Measurements from ENCODE around the gene PRCD. TPM values are rescaled to one million over a fixed set of nuclear protein-coding genes. Genes with fewer than 3 reads are reported as not detected.

Gene PRCD
- polyA plus RNA-seq, 1 donor from 2014 or later, result 22.5 TPM

DNA sequence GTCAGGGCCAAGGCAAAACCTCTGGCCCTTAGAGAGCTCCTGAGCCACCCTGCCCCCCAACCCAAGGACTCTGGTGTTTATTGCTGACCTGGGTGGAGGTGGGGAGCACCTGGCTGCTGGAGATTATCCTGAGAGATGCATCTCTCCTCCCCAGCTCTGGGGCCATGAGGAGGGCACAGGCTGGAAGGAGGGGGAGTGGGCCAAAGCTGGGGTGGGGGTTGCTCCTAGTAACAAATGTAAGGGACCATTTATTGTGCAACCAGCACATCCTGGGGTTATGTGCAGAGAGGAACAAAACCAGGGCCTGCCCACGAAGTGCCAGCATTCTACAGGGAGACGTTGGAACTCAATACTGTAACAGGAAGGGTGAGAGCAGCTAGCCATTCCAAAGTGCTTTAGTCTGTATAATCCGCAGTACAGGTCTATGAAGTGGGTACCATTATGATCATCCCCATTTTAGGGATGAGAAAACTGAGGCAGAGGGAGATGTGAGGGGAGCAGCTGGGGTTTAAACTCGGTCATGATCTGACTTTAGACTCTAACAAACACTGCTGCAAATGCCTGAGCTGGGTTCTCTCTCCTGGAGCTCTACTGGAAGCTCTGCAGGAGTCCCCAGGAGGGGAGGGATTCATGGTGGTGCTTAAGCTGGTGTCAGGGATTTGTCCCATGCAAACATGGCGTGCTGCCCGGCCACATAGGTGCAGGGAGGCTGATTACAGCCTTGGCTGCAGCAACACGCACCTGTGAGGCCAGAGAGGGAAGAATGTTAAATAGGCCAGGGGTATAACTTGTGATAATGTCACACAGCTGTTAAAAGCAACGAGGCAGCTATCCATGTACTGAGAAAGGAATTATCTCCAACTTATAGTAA lies 37.3 kb upstream of the PRCD start:
- Histone ChIP-seq H3K9me3 (ENCODE audit: low read length) (no peaks in the 10 kb centered on the region), H3K27me3 (ENCODE audit: insufficient read depth, low read depth, low read length) (peaks cover 29% of the 10 kb centered on the region), H3K9me2 (ENCODE audit: insufficient read depth, low read length) (no peaks in the 10 kb centered on the region), H3K4me3 (ENCODE audit: low read length) (no peak overlapping the region), H3K4me2 (ENCODE audit: low read length) (no peak overlapping the region), H3K9ac (ENCODE audit: low read length) (no peak overlapping the region), H3K36me3 (ENCODE audit: insufficient read depth, low read length) (no peaks in the 10 kb centered on the region), H4K20me1 (ENCODE audit: insufficient read depth) (no peaks in the 10 kb centered on the region), H3K27ac (ENCODE audit: low read length) (no peak overlapping the region), H2AFZ (ENCODE audit: low read depth, low read length) (no peak overlapping the region), H3K79me2 (replicated peaks; ENCODE audit: insufficient read depth, low read length) (no peaks in the 10 kb centered on the region), H3F3A (ENCODE audit: insufficient read depth, low read length, poor library complexity, severe bottlenecking) (no peaks in the 10 kb centered on the region)
- TF ChIP-seq, protein P1, sequence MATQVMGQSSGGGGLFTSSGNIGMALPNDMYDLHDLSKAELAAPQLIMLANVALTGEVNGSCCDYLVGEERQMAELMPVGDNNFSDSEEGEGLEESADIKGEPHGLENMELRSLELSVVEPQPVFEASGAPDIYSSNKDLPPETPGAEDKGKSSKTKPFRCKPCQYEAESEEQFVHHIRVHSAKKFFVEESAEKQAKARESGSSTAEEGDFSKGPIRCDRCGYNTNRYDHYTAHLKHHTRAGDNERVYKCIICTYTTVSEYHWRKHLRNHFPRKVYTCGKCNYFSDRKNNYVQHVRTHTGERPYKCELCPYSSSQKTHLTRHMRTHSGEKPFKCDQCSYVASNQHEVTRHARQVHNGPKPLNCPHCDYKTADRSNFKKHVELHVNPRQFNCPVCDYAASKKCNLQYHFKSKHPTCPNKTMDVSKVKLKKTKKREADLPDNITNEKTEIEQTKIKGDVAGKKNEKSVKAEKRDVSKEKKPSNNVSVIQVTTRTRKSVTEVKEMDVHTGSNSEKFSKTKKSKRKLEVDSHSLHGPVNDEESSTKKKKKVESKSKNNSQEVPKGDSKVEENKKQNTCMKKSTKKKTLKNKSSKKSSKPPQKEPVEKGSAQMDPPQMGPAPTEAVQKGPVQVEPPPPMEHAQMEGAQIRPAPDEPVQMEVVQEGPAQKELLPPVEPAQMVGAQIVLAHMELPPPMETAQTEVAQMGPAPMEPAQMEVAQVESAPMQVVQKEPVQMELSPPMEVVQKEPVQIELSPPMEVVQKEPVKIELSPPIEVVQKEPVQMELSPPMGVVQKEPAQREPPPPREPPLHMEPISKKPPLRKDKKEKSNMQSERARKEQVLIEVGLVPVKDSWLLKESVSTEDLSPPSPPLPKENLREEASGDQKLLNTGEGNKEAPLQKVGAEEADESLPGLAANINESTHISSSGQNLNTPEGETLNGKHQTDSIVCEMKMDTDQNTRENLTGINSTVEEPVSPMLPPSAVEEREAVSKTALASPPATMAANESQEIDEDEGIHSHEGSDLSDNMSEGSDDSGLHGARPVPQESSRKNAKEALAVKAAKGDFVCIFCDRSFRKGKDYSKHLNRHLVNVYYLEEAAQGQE (IDR thresholded peaks at IDR 0.05; ENCODE audit: borderline replicate concordance), result no peak
- TF ChIP-seq, protein P2, sequence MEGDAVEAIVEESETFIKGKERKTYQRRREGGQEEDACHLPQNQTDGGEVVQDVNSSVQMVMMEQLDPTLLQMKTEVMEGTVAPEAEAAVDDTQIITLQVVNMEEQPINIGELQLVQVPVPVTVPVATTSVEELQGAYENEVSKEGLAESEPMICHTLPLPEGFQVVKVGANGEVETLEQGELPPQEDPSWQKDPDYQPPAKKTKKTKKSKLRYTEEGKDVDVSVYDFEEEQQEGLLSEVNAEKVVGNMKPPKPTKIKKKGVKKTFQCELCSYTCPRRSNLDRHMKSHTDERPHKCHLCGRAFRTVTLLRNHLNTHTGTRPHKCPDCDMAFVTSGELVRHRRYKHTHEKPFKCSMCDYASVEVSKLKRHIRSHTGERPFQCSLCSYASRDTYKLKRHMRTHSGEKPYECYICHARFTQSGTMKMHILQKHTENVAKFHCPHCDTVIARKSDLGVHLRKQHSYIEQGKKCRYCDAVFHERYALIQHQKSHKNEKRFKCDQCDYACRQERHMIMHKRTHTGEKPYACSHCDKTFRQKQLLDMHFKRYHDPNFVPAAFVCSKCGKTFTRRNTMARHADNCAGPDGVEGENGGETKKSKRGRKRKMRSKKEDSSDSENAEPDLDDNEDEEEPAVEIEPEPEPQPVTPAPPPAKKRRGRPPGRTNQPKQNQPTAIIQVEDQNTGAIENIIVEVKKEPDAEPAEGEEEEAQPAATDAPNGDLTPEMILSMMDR (IDR thresholded peaks at IDR 0.05; ENCODE audit: poor library complexity, severe bottlenecking), result no peak
- no peak for TF ChIP-seq EP300 (conservative IDR thresholded peaks at IDR 0.05; ENCODE audit: poor library complexity, severe bottlenecking)
- TF ChIP-seq MXI1 (conservative IDR thresholded peaks at IDR 0.05; ENCODE audit: poor library complexity, severe bottlenecking), result no peak
- TF ChIP-seq RAD21 (conservative IDR thresholded peaks at IDR 0.05), result no peak
- TF ChIP-seq POLR2AphosphoS5 (IDR thresholded peaks at IDR 0.05), result no peak
- TF ChIP-seq EZH2 (IDR thresholded peaks at IDR 0.05; ENCODE audit: borderline replicate concordance, insufficient read depth, low read length, poor library complexity, severe bottlenecking), result no peak
- no peak for TF ChIP-seq TAF1 (IDR thresholded peaks at IDR 0.05; ENCODE audit: low read depth)
- no peak for TF ChIP-seq SMC3 (conservative IDR thresholded peaks at IDR 0.05; ENCODE audit: poor library complexity)

DNA sequence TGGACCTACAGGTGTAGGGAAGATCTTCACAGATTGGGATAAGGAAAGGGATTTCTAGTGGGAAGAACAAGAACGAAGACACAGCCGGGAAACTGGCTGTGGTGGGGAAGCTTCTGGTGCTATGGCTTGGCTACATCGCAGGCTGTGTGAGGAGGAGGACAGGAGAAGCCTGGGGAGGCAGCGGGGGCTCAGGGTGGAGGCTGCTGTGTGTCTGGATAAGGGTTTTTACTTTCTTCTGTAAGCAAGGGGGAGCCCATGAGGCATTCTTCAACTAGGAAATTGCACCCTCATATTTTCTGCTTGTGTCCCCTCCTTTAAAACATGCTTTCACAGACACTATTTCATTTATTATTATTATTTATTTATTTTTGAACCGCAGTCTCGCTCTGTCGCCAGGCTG lies 35.7 kb upstream of the PRCD start:
- peaks cover 29% of the 10 kb centered on the region for H3K27me3 ChIP-seq (ENCODE audit: insufficient read depth, low read depth, low read length)
- no peak overlapping the region for H3K27ac ChIP-seq (ENCODE audit: low read length)
- no peaks in the 10 kb centered on the region for H3K36me3 ChIP-seq (ENCODE audit: insufficient read depth, low read length)
- H2AFZ ChIP-seq (ENCODE audit: low read depth, low read length), result no peak overlapping the region
- no peak overlapping the region for H3K4me3 ChIP-seq (ENCODE audit: low read length)
- no peak overlapping the region for H3K4me2 ChIP-seq (ENCODE audit: low read length)
- H3K9ac ChIP-seq (ENCODE audit: low read length), result no peak overlapping the region
- H3K79me2 ChIP-seq (replicated peaks; ENCODE audit: insufficient read depth, low read length), result no peaks in the 10 kb centered on the region
- no peaks in the 10 kb centered on the region for H3K9me3 ChIP-seq (ENCODE audit: low read length)
- H4K20me1 ChIP-seq (ENCODE audit: insufficient read depth), result no peaks in the 10 kb centered on the region
- TF ChIP-seq MXI1 (conservative IDR thresholded peaks at IDR 0.05; ENCODE audit: poor library complexity, severe bottlenecking) (no peak), POLR2AphosphoS5 (IDR thresholded peaks at IDR 0.05) (no peak), EP300 (conservative IDR thresholded peaks at IDR 0.05; ENCODE audit: poor library complexity, severe bottlenecking) (no peak), SMC3 (conservative IDR thresholded peaks at IDR 0.05; ENCODE audit: poor library complexity) (no peak), TAF1 (IDR thresholded peaks at IDR 0.05; ENCODE audit: low read depth) (no peak), RAD21 (conservative IDR thresholded peaks at IDR 0.05) (no peak), EZH2 (IDR thresholded peaks at IDR 0.05; ENCODE audit: borderline replicate concordance, insufficient read depth, low read length, poor library complexity, severe bottlenecking) (no peak)
- TF ChIP-seq, protein P1 (IDR thresholded peaks at IDR 0.05; ENCODE audit: borderline replicate concordance), result no peak
- TF ChIP-seq, protein P2 (IDR thresholded peaks at IDR 0.05; ENCODE audit: poor library complexity, severe bottlenecking), result no peak
- H3F3A ChIP-seq (ENCODE audit: insufficient read depth, low read length, poor library complexity, severe bottlenecking), result no peaks in the 10 kb centered on the region
- no peaks in the 10 kb centered on the region for H3K9me2 ChIP-seq (ENCODE audit: insufficient read depth, low read length)
